IMR-90 (cell line): Measurements from ENCODE around the gene CUBN. TPM values are rescaled to one million over a fixed set of nuclear protein-coding genes. Genes with fewer than 3 reads are reported as not detected.

Experiments used
- ATAC-seq: fragments of 200-7000 bp; cut with Tn5 transposase; 2 replicates; pipeline ENCODE4 v1.9.1; 2020; ENCODE audit warnings: low read depth, mild to moderate bottlenecking, moderate library complexity
- BruUV-seq: library from RNA; stranded (reverse); fragments of 400-500 nt; replicated peaks from 2 replicates; lab custom pipeline; 2021; lab: Mats Ljungman, UMichigan
- CTCF ChIA-PET: fragments of 300-600 bp; formaldehyde crosslinking; extraction: SDS; loops from one replicate; lab custom pipeline; 2021; ENCODE audit warnings: antibody characterized with exemption; lab: Yijun Ruan, JAX
- POLR2A ChIA-PET: fragments of 300-600 bp; sonication (Branson Sonifier 250); formaldehyde crosslinking; loops from one replicate; lab custom pipeline; 2022; ENCODE audit warnings: antibody characterized with exemption; ENCODE audit not compliant: unreplicated experiment; lab: Charles Lee
- DNase-seq: peaks from one replicate; pipeline ENCODE4 v3.0.0; 2013
- H2AFZ ChIP-seq: replicated peaks from 2 replicates; pipeline ENCODE3; 2013; ENCODE audit warnings: low read length, mild to moderate bottlenecking; ENCODE audit not compliant: poor library complexity
- H2AK5ac ChIP-seq: 2 replicates; pipeline ENCODE4 v1.6.1; 2013; ENCODE audit warnings: low read depth, low read length, inconsistent platforms
- H2AK9ac ChIP-seq: replicated peaks from 2 replicates; pipeline ENCODE3; 2013; ENCODE audit warnings: mild to moderate bottlenecking, low read depth, low read length, moderate library complexity; ENCODE audit not compliant: poor library complexity
- H2BK120ac ChIP-seq: 2 replicates; pipeline ENCODE4 v1.6.1; 2013; ENCODE audit warnings: low read depth, low read length, inconsistent platforms
- H2BK15ac ChIP-seq: 3 replicates; pipeline ENCODE4 v1.6.1; 2013; ENCODE audit warnings: low read depth, low read length, inconsistent platforms
- H2BK20ac ChIP-seq: 2 replicates; pipeline ENCODE4 v1.6.1; 2013; ENCODE audit warnings: low read depth, mild to moderate bottlenecking, inconsistent platforms, low read length, moderate library complexity
- H2BK5ac ChIP-seq: 2 replicates; pipeline ENCODE4 v1.6.1; 2013; ENCODE audit warnings: mild to moderate bottlenecking, low read depth, low read length, inconsistent platforms; ENCODE audit not compliant: poor library complexity, severe bottlenecking
- H3K14ac ChIP-seq: replicated peaks from 2 replicates; pipeline ENCODE4 v1.6.1; 2013; ENCODE audit warnings: low read depth, low read length, inconsistent platforms
- H3K18ac ChIP-seq: 2 replicates; pipeline ENCODE4 v1.6.1; 2013; ENCODE audit warnings: low read depth, low read length, control low read depth
- H3K23ac ChIP-seq: 2 replicates; pipeline ENCODE4 v1.6.1; 2013; ENCODE audit warnings: low read depth, low read length, inconsistent platforms
- H3K27ac ChIP-seq: 2 replicates; pipeline ENCODE4 v1.5.1; 2013; ENCODE audit warnings: mild to moderate bottlenecking, control low read depth, low read length; ENCODE audit not compliant: insufficient read depth
- H3K27me3 ChIP-seq: 2 replicates; pipeline ENCODE4 v1.6.1; 2013; ENCODE audit warnings: low read length; ENCODE audit not compliant: control insufficient read depth, insufficient read depth
- H3K36me3 ChIP-seq: 2 replicates; pipeline ENCODE4 v1.6.1; 2013; ENCODE audit warnings: low read length, mixed read lengths; ENCODE audit not compliant: control insufficient read depth, insufficient read depth
- H3K4ac ChIP-seq: 2 replicates; pipeline ENCODE4 v1.6.1; 2013; ENCODE audit warnings: low read depth, low read length, inconsistent platforms
- H3K4me1 ChIP-seq: 2 replicates; pipeline ENCODE4 v1.6.1; 2013; ENCODE audit warnings: low read length, mixed read lengths; ENCODE audit not compliant: control insufficient read depth, insufficient read depth
- H3K4me2 ChIP-seq: 2 replicates; pipeline ENCODE4 v1.6.1; 2013; ENCODE audit warnings: low read depth, mild to moderate bottlenecking, control low read depth, low read length, moderate library complexity
- H3K4me3 ChIP-seq: 2 replicates; pipeline ENCODE4 v1.5.1; 2013; ENCODE audit warnings: low read depth, mild to moderate bottlenecking, control low read depth, low read length, moderate library complexity; ENCODE audit not compliant: insufficient read depth
- H3K56ac ChIP-seq: 2 replicates; pipeline ENCODE4 v1.6.1; 2013; ENCODE audit warnings: low read length, inconsistent platforms; ENCODE audit not compliant: insufficient read depth; ENCODE audit errors: extremely low read depth
- H3K79me1 ChIP-seq, 2 experiments: 2 replicates each; pipeline ENCODE4 v1.6.1; 2013; ENCODE audit warnings: low read length in 2 of 2, inconsistent platforms in 1 of 2, low read depth in 1 of 2
- H3K9ac ChIP-seq: 2 replicates; pipeline ENCODE4 v1.6.1; 2013; ENCODE audit warnings: low read depth, low read length, control low read depth
- H3K9me1 ChIP-seq: 2 replicates; pipeline ENCODE4 v1.6.1; 2013; ENCODE audit warnings: low read length, inconsistent platforms; ENCODE audit not compliant: insufficient read depth
- H3K9me3 ChIP-seq: 2 replicates; pipeline ENCODE4 v1.6.1; 2013; ENCODE audit warnings: low read length; ENCODE audit not compliant: control insufficient read depth, insufficient read depth
- H4K20me1 ChIP-seq: 2 replicates; pipeline ENCODE4 v1.6.1; 2013; ENCODE audit warnings: low read length, inconsistent platforms; ENCODE audit not compliant: insufficient read depth
- H4K5ac ChIP-seq: 2 replicates; pipeline ENCODE4 v1.6.1; 2013; ENCODE audit warnings: mild to moderate bottlenecking, low read depth, low read length, control low read depth
- H4K8ac ChIP-seq, 2 experiments: 2 replicates each; pipeline ENCODE4 v1.6.1; 2013; ENCODE audit warnings: low read depth in 2 of 2, low read length in 2 of 2, control low read depth in 1 of 2, inconsistent platforms in 1 of 2
- H4K91ac ChIP-seq: 2 replicates; pipeline ENCODE4 v1.6.1; 2013; ENCODE audit warnings: low read depth, low read length, inconsistent platforms; ENCODE audit not compliant: insufficient read depth
- BHLHE40 ChIP-seq: fragments of 150-350 bp; IDR thresholded peaks from 2 replicates; pipeline ENCODE4 v1.6.1; 2016; ENCODE audit warnings: mild to moderate bottlenecking, low read depth, low read length
- CEBPB ChIP-seq: IDR thresholded peaks from 2 replicates; pipeline ENCODE4 v1.6.1; 2012; ENCODE audit warnings: low read depth, low read length, improper control_type of control experiment
- ELK1 ChIP-seq: fragments of 150-350 bp; IDR thresholded peaks from 2 replicates; pipeline ENCODE4 v1.6.1; 2016; ENCODE audit warnings: low read depth, mild to moderate bottlenecking, low read length, moderate library complexity, borderline replicate concordance
- FOS ChIP-seq: fragments of 150-350 bp; IDR thresholded peaks from 2 replicates; pipeline ENCODE4 v1.6.1; 2016; ENCODE audit warnings: low read depth, low read length
- MAFK ChIP-seq: IDR thresholded peaks from 2 replicates; pipeline ENCODE4 v1.6.1; 2012; ENCODE audit warnings: low read depth, low read length, improper control_type of control experiment
- MAZ ChIP-seq: IDR thresholded peaks from 2 replicates; pipeline ENCODE4 v1.6.1; 2012; ENCODE audit warnings: low read depth, mild to moderate bottlenecking, low read length, improper control_type of control experiment, moderate library complexity, borderline replicate concordance
- MXI1 ChIP-seq: IDR thresholded peaks from 2 replicates; pipeline ENCODE4 v1.6.1; 2012; ENCODE audit warnings: low read depth, mild to moderate bottlenecking, low read length, moderate library complexity, borderline replicate concordance
- NFE2L2 ChIP-seq: fragments of 150-350 bp; IDR thresholded peaks from 2 replicates; pipeline ENCODE4 v1.6.1; 2016; ENCODE audit warnings: low read depth, mild to moderate bottlenecking, low read length
- POLR2A ChIP-seq: IDR thresholded peaks from 2 replicates; pipeline ENCODE4 v1.6.1; 2012; ENCODE audit warnings: mild to moderate bottlenecking, low read depth, low read length
- RCOR1 ChIP-seq: IDR thresholded peaks from 2 replicates; pipeline ENCODE4 v1.6.1; 2012; ENCODE audit warnings: mild to moderate bottlenecking, low read length, improper control_type of control experiment; ENCODE audit not compliant: insufficient replicate concordance
- RFX5 ChIP-seq: IDR thresholded peaks from 2 replicates; pipeline ENCODE4 v1.8.0; 2012; ENCODE audit warnings: low read depth, mild to moderate bottlenecking, low read length, moderate library complexity
- SMC3 ChIP-seq: fragments of 150-350 bp; IDR thresholded peaks from 2 replicates; pipeline ENCODE4 v1.6.1; 2016; ENCODE audit warnings: low read depth, mild to moderate bottlenecking, antibody characterized with exemption, low read length, moderate library complexity
- WGBS, 2 experiments: methylation state at CpG; one replicate each; pipeline versions ENCODE4 v1.1.5 to v1.1.7; 2013; ENCODE audit warnings: missing lambda C conversion rate in 2 of 2; ENCODE audit not compliant: insufficient read length in 1 of 2; ENCODE audit errors: extremely low coverage in 2 of 2; 5-methylcytosine and 5-hydroxymethylcytosine counted together
- dilution Hi-C: fragments of 300-500 bp; cut with HindIII; formaldehyde crosslinking; loops from one replicate; pipeline ENCODE4 v1.14.3; 2018; ENCODE audit warnings: low sequenced_read_pairs; ENCODE audit not compliant: unreplicated experiment
- in situ Hi-C: fragments of 300-500 bp; cut with MboI; formaldehyde crosslinking; loops from 3 replicates; pipeline ENCODE4 v1.14.3; 2019; ENCODE audit warnings: low sequenced_read_pairs, inconsistent platforms, mixed read lengths
- intact Hi-C: fragments of 100-400 bp; cut with micrococcal nuclease; formaldehyde crosslinking; loops from 2 replicates; pipeline ENCODE4 v1.10.0; 2022
- polyA plus RNA-seq, 3 experiments: library from polyadenylated mRNA; depleted of rRNA; stranded (reverse); fragments of >200 nt; gene quantifications; 2 replicates each; pipeline ENCODE4 v1.2.3, GENCODE V29; 2012; ENCODE audit warnings: low replicate concordance in 1 of 3
- total RNA-seq: library from RNA; depleted of rRNA; stranded (reverse); fragments of >200 nt; gene quantifications from 2 replicates; pipeline ENCODE4 v1.2.3, GENCODE V29; 2012
- TF ChIP-seq, protein P1 (sequence below): conservative IDR thresholded peaks from 2 replicates; pipeline ENCODE4 v1.5.1; 2012; ENCODE audit warnings: mild to moderate bottlenecking, low read depth, low read length, improper control_type of control experiment

Gene CUBN
- total and polyA plus RNA-seq, 2 of the 4 experiments (the other 2 are of a cell fraction): 0.19 to 0.54 TPM

DNA sequence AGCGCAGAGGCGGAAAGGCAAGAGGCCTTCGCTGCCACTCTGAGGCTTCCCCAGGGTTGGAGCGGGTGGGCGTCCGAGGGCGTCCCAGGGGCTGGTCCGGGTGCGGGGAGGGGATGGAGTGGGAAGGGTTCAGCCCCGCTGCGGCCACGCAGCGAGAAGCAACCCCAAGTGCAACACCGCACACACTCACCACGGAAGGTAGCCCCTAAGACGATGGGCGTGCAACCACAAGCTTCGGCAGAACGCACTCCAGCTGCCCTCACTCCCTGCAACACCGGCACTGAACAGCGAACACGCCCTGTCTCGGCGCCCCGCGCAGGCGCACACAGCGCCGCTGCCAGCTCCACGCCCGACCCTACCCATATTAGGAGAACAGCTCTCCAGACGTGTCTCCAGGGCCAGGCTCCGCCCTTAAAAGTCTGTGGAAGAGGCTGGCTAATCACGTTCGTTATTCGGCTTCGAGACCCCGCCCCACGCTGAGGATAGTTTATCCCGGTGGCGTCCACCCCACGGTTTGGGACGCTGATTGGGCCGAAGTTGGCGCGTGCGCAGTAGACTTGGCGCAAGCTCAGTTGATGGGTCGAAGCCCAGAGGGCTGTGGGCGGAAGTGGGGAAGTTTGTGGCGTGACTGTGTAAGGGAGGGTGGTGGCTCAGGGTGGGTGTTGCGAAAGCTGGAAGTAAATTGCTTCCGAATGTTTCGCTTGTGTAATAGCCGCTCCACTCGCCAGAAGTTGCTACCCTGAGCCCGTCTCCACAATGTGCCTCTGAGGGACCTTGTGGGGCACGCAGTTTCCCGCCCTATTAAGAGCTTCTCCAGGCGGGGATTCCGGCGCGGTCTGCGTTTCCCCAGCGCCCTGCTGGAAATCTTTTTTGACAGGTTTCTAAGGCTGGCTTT lies 312.2 kb downstream of the CUBN start, which contains the start of gene RSU1:
TSS of gene RSU1 (minus strand) at position 300 of the 895 bp plus-strand sequence. CDS start 343 bp downstream, outside the sequence.
- peaks cover 8 to 37% of the 10 kb centered on the region in 2 experiments; a peak in 3 of 4 replicates for H3K79me1 ChIP-seq
- H4K5ac ChIP-seq: peak within 1 kb of the TSS; percentile 28
- H2AK5ac ChIP-seq: peak within 1 kb of the TSS; percentile 82
- peak within 1 kb of the TSS; percentile 66 for H2BK5ac ChIP-seq
- CTCF ChIA-PET: interaction anchor here (0.6 to 0.9 kb wide), 2 partner anchors 9 to 875 kb away, joined by 3 to 4 read pairs; no protein-coding TSS in a partner anchor
- H2BK15ac ChIP-seq: peak within 1 kb of the TSS; percentile 57; the same call in 1 of the 3 replicates
- peak within 1 kb of the TSS; percentile 80 for H3K23ac ChIP-seq
- H3K4me1 ChIP-seq: peaks cover 6% of the 10 kb centered on the region
- peak within 1 kb of the TSS; percentile 22 for H3K18ac ChIP-seq
- H3K9me3 ChIP-seq: peaks cover 3% of the 10 kb centered on the region
- H3K27me3 ChIP-seq: no peaks in the 10 kb centered on the region
- peak within 1 kb of the TSS; percentile 32 for H2BK120ac ChIP-seq
- peak within 1 kb of the TSS; percentile 27 to 77 for H4K8ac ChIP-seq
- WGBS, 2 experiments: 3% methylated on average over 11 of the region's 65 CpGs; no CpG with 5 or more reads in 1 of the 2 experiments
- peak within 1 kb of the TSS; percentile 66 for H3K27ac ChIP-seq
- H2AFZ ChIP-seq: peak within 1 kb of the TSS; percentile 93
- dilution Hi-C loops: no loop called here
- peaks cover 10% of the 10 kb centered on the region; the same call in 1 of the 2 replicates for H4K20me1 ChIP-seq
- ATAC-seq (peak; percentile 98), DNase-seq (peak; percentile 100)
- BruUV-seq: no TSS peak
- no peak within 1 kb of the TSS for H2BK20ac ChIP-seq
- H3K4me3 ChIP-seq: peak within 1 kb of the TSS; percentile 65
- peak within 1 kb of the TSS; percentile 96 for H3K4me2 ChIP-seq
- peak within 1 kb of the TSS; percentile 69 for H4K91ac ChIP-seq
- peak within 1 kb of the TSS; percentile 82 for H3K14ac ChIP-seq
- POLR2A ChIA-PET: interaction anchor here (0.6 to 1.1 kb wide), 3 partner anchors 415 to 630 kb away, joined by 3 to 4 read pairs (median 3); no protein-coding TSS in a partner anchor
- peak within 1 kb of the TSS; percentile 84 for H3K9ac ChIP-seq
- intact Hi-C loops: no loop called here
- peaks cover 13% of the 10 kb centered on the region for H3K9me1 ChIP-seq
- in situ Hi-C loops: no loop called here
- H2AK9ac ChIP-seq: peak within 1 kb of the TSS; percentile 80
- peak within 1 kb of the TSS; percentile 85 for H3K56ac ChIP-seq
- peak within 1 kb of the TSS; percentile 90 for H3K4ac ChIP-seq
- H3K36me3 ChIP-seq: no peaks in the 10 kb centered on the region
- TF ChIP-seq MXI1 (peak; percentile 92; the same call in 1 of the 2 replicates), BHLHE40 (peak; percentile 59; the same call in 1 of the 2 replicates), NFE2L2 (no peak), FOS (0 out of 2 replicates have a peak, but pooled peaks have one; percentile 7), MAZ (peak; percentile 72; the same call in 1 of the 2 replicates), CEBPB (peak; percentile 99), RFX5 (0 out of 2 replicates have a peak, but pooled peaks have one; percentile 14), MAFK (no peak), RCOR1 (no peak), SMC3 (no peak), ELK1 (peak; percentile 77; the same call in 1 of the 2 replicates), POLR2A (peak; percentile 67)
- TF ChIP-seq, protein P1, sequence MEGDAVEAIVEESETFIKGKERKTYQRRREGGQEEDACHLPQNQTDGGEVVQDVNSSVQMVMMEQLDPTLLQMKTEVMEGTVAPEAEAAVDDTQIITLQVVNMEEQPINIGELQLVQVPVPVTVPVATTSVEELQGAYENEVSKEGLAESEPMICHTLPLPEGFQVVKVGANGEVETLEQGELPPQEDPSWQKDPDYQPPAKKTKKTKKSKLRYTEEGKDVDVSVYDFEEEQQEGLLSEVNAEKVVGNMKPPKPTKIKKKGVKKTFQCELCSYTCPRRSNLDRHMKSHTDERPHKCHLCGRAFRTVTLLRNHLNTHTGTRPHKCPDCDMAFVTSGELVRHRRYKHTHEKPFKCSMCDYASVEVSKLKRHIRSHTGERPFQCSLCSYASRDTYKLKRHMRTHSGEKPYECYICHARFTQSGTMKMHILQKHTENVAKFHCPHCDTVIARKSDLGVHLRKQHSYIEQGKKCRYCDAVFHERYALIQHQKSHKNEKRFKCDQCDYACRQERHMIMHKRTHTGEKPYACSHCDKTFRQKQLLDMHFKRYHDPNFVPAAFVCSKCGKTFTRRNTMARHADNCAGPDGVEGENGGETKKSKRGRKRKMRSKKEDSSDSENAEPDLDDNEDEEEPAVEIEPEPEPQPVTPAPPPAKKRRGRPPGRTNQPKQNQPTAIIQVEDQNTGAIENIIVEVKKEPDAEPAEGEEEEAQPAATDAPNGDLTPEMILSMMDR: no peak
